Prostate gland (tissue), 2 donors: ENCODE measurements around the gene TRMT112.

Experiments used
- CTCF ChIP-seq, 4 experiments: fragments of 200-600 bp in 2 of 4; fragments of 450-650 bp in 2 of 4; sonication (generic) in 2 of 4; IDR thresholded peaks; 1 replicate in 3 of 4; 2 replicates in 1 of 4; pipeline ENCODE4 v1.5.1; 2016 to 2019; ENCODE audit warnings: antibody characterized with exemption in 4 of 4, mild to moderate bottlenecking in 2 of 4, moderate library complexity in 2 of 4
- POLR2A ChIP-seq: fragments of 450-650 bp; IDR thresholded peaks from one replicate; pipeline ENCODE4 v1.6.1; 2016; ENCODE audit warnings: antibody characterized with exemption, mild to moderate bottlenecking

DNA sequence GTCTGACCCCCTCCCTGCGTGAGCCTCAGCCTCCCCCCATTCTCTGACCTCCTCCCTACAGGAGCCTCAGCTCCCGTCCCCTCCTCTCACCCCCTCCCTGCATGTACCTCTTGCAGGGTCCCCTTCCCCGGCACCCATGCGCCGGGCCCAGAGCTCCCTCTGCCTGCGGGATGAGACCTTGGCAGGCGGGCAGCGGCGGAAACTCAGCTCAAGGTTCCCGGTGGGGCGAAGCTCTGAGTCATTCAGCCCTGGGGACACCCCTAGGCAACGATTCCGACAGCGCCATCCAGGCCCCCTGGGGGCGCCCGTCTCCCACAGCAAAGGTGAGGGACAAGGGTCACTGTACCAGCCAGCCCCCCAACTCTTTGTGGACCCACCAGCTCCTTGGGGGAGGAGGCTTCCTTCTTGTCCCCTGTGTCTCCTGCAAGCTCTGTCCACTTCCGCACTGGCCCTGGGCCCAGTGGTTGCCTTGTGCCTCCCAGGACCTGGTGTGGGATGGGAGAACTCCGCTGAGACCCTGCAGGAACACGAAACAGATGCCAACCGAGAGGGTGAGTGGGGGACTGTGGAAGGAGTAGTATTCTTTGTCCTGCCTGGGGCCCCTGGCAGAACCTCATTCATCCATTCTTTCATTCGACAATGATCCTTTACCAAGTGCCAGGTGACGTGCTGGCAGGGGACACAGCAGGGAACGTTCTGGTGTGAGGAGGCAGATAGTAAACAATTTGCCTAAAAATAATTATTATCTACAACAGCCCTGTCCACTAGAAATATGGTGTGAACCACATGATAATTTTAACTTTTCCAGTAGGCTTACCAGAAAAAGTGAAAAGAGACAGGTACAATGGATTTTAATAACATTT lies 38.0 kb upstream of the TRMT112 start:
- TF ChIP-seq POLR2A (no peak), CTCF (IDR thresholded peaks at IDR 0.05) (peak; percentile 67 to 95 (median 76))
